Activated CD8-positive, alpha-beta memory T cell treated with anti-CD3 and anti-CD28 coated beads for 24 hours (primary cell): ENCODE data around the gene PRKG1.
"Not testable (repeated sequence)": the region's sequence is repeated elsewhere in the genome, so short reads cannot be mapped to it uniquely, and the experiment has no call there.

Experiments
- DNase-seq: peaks from one replicate; pipeline ENCODE4 v3.0.0-alpha.2; 2020

PRKG1 gene

DNA sequence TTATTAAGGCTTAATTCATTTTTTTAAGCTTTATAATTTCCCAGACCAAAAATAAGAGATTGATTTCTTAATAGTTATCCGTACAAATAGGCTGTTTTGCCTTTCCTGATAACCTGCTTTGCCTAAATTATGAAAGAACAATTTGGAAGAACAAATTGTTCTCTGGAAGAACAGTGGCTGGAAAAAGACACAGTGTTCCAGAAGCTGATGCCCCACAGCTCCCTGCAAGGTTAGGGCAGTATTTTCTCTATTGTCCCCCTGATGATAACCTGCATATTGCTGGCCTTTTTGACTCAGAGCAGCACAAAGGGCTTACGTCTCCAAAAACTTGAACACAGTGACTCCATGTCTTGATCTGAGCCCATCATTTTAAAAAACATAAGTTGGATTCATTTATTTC, 473.7 kb downstream of the PRKG1 start:
- no peak for DNase-seq

DNA sequence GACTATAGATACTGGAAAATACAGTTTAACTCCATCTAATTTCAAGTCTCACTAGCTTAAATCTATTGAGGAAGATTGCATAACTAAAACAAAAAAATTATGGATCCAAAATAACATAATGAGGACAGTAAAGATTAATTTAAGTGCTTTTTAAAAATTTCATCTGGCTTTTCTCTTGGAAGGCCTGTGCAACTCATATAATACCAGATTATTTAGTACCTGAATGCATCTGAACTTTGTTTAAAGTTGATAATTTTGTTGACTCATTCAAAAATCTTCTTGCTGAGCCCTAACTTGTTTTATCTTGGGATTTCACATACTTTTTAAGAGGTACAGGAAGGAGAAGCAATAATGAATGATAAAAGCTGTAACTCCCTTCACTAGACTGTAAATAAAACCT, 478.6 kb downstream of the PRKG1 start:
- no peak for DNase-seq

DNA sequence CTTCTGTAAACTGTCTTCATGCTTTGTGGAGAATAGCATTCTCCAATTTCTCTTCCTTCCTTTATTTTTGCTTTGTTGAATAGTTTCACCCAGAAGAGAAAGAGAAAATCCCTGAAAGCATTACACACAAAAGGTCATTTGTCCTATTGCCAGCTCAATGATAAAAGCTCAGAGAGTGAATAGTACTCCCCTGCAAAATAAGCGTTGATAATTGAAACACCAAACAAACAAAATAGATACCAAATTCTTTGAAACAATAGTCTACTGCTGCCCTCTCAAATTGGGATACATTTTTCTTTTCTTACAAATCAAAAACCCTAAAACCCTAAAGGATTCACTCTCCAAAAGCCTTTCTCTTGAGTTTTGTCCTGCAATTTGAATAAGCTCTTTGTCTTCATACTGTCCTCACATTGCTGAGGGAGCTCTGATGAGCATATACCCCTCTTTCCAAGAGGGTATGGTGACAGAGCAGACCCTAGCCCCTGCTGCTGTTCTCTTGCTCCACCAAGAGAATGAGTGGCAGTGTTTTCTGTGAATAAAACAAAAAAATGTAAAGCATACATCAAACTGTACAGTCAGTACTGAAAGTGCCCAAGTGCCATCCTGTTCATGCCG, 490.7 kb downstream of the PRKG1 start:
- DNase-seq, result no peak

DNA sequence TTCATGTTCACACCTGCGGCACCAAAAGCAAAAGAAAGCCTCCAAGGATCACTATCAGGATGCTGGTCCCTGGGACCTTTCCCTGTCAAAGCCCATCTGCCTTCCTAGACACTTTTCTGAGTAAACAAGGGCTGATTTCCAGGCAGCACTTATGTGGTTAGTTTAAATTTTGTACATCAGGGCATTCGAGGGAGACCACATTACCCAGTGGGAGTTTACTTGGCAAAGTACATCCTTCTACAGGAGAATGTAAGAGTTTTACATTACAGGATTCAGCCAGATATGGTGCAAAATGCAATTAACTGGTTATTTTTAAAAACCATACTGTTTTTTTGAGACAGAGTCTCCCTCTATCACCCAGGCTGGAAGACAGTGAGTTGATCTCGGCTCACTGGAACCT, 493.0 kb downstream of the PRKG1 start:
- DNase-seq, result no peak

DNA sequence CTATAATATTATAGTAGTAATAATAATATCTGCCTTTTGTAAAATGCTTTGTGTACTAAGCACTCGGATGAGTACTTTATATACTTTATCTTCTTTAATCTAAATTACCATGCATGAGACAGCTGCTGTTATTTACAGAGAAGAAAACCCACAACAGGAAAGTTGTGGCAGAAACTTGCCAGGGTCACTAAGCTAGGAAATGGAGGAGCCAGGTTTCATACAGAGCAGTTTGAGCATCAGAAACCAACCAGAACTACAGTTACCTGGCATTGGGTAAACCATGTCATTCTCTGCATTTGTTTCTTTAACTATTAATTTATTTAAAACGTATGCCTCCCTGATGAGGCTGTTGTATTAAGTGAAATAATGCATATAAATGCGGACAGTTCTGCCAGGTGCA, 495.2 kb downstream of the PRKG1 start:
- DNase-seq, result no peak

DNA sequence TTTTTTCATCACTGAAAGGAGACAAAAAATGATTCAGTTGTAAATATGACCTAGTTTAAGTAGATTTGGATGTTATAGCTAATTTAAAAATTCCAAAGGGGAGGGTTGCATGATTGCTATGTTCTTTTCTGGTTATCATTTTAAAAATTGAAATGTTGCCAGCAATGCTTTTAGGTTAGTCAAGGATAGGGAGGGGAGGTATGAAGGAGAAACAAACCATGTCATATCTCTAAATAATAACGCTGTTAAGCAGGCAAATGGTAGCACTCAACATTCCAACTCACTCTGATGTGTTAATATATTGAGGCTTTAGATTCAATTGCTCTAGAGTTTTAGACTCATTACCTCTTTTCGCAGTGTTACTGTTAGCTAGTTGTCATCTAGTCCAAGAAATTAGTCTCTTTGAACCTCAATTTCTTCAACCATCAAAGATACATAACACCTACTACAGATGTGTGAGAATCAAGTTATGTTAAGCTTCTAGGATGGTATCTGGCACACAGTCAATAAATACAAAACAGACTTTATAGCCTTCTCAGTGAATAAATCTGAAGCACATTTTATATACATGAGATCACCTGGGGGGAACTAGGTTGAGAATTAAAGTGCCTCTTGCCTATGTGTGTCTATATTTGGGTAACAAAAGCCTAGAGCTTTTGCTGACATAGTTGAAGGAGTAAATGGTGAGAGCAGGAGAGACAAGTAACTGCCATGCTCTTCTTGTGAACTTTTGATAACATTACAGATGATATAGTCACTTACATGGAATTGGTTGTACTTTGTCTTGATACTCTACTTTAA, 500.2 kb downstream of the PRKG1 start:
- no peak for DNase-seq

DNA sequence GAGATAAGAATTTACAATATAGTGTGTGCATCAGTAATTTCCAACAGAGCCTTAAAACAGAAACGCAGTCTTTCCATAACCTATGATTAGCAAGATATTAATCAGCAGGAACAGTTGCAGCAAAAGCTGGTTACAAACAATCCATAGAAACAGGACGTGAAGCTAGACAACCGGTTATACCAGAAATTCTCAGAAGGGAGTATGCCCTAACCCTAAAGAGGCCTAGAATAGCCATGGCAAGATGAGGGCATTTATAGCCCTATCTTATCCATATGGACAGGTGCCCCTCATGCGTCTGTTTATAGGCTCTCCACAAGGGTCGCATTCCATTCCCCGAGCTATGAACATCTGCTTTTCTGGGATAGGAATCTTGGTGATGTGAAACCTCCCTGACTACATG, 506.9 kb downstream of the PRKG1 start:
- DNase-seq, result not testable (repeated sequence)

DNA sequence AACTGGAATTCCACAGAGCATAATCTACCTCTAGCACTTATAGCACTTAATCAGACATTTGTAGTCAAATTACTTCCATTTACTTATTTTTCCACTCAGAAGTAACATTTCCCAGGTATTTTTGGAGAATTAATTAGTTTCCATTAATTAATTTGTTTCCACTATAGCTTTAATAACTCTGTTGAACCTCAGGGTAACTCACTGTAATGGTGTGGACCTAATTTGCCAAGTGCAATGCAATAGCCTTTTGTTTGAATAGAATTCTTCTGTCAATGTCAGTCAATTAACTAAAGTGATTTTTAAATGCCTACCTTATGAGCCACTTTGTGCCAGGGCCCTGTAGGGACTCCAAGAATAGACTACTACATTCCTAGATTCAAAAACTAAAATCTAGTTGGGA, 509.7 kb downstream of the PRKG1 start:
- DNase-seq, result no peak

DNA sequence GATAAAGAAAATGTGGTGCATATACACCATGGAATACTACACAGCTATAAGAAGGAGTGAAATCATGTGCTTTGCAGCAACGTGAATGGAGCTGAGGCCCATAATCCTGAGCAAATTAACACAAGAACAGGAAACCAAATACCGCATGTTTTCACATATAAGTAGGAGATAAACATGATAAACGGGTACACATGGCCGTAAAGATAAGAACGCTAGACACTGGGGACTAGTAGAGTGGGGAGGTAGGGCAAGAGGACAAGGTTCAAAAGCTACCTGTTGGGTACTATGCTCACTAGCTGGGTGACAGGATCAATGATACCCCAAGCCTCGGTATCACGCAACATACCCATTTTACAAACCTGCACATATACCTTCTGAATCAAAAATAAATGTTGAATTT, 511.5 kb downstream of the PRKG1 start:
- no peak for DNase-seq

DNA sequence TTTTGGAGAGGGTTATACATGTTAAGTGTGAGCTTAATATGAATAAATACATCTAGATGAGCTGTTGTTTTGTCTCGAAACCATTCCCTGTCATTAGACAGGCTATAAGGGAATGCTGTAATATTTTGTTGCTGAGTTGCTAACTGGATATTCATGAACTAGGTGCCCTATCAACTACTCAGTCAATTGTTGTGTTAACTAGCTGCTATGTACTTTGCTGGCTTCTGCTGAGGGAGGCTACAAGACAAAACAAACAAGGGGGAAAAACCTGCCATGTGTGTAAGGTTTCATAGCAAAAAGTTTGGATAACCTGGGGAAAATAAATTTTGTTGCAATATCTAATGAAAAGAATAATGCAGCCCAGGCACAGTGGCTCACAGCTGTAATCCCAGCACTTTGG, 514.7 kb downstream of the PRKG1 start:
- DNase-seq, result no peak

DNA sequence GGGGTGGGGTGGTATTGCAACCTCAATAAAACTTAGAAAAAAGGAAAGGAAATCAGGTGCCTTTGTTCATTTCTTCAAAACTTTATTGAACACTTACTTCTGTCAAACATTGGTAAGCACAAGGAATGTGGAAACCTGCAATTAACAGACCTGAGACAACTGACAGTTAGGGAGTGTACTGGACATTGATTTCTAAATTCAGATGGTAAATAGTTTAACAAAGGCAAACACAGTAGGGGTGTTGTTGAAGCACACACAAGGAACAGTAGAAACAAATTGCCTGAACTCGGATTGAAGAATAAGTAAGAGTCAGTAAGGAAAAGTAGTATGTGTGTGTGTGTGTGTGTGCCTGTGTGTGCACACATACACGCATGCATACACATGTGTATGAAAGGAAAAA, 516.5 kb downstream of the PRKG1 start:
- DNase-seq, result no peak

DNA sequence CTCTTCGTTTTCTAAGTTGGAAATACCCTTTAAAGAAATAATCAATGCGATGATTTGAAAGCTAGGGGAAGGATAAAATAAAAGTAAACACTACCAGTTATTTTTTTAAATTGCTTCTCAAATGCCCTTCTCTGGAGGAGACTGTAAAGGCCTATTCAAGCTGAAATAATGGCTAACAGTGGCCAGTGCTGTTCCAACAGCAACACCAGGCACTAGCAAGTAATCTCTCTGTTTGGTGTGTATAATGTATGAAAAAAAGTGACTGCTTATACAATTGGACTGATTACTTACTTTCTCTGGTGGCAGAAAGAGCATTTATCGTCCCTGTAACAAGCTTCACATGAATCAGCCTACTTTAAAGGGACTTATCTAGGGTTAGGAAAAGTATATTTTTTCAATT, 522.4 kb downstream of the PRKG1 start:
- no peak for DNase-seq

DNA sequence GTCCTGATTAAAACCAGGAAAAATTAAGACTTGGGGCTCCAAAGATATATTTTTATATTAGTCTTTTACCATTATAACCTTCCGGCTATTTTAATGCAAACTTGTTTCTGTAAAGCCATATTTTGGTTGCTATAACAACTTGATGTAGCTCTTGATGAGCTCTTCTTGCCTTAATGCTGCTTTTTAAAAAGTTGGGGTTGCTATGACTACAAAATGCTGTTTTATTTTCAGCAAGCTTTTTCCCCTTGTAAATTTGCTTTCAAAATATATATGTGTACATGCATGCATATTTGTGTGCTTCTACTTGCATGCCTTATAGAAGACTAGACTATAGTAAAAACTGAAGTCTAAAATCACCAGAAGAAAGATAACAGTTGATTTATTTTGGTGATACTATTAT, 525.4 kb downstream of the PRKG1 start:
- no peak for DNase-seq

DNA sequence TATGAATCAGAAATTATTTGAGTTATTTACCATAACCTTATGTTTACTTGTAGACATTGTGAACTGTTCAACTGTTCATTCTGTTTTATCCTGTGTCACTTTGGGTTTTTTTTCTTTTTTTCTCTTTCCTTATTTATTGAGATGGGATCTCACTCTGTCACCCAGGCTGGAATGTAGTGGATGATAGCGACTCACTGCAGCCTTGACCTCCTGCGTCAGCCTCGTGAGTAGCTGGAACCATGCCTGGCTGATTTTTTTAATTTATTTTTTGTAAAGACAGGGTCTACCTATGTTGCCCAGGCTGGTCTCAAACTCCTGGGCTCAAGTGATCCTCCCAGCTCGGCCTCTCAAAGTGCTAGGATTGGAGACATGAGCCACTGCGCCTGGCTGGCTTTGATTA, 528.0 kb downstream of the PRKG1 start:
- no peak for DNase-seq

DNA sequence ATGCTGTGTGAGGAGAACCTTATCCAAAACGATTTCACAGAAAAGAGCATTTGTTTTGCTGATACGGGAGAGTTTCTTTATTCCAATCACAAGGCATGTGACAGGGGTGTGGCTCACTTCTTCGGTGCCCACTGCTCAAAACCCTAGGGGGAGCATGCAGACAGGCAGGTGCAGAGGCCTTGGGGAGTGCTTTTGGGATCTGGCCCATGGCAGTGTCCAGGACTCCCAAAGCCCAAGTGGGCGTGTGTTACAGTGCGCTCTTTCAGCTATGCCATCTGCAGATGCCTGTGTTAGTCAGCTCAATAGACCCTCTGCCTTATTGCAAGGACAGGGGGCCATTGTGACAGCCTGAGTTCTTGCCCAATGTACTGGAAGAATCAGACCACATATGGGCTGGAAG, 530.3 kb downstream of the PRKG1 start:
- DNase-seq, result no peak

DNA sequence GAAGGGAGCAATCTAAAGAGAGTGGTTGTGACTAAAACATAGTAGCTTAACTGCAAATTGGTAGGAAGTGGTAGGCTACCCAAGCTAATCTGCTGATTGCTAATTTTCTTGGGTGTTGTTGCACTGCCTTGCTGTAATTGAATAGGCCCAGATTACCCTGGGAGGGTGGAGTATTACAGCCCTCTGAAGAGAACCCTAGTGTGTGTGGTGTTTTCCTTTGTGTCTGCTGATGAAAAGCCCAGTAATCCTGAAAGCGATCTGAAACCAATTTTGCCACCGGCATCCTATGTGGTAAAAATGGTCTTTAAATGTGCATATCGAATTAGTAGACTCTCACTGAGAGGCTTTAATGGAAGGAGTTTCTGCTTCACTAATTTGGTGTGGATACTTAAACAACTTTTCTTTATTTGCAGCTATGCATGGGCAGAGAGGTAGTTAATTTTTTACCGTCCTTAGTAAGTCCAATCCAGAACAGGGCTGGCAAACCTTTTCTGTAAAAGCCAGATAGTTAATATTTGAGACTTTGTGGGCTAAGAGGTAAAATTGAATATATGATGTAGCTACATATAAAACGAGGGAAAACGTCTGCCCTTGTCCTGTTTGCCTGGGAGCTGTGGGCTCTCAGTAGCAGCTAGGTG, 532.7 kb downstream of the PRKG1 start:
- DNase-seq, result no peak

DNA sequence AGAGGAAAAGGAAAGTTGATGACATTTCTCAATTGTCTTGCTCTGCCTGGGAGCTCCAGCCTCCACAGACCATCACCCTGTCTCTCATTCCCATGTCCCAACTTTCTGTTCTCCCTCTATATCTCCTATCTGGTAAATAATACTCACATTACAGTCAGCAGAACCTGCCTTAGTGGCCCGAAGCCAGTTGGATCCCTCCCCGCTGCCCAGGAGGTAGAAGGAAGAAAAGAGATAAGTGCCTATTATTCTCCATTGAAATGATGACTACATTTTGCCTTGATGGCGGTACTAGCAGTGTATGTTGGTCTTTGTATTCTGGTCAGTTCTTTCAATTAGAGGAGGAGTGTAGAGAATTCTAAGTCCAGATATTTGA, 533.2 kb downstream of the PRKG1 start:
- no peak for DNase-seq

DNA sequence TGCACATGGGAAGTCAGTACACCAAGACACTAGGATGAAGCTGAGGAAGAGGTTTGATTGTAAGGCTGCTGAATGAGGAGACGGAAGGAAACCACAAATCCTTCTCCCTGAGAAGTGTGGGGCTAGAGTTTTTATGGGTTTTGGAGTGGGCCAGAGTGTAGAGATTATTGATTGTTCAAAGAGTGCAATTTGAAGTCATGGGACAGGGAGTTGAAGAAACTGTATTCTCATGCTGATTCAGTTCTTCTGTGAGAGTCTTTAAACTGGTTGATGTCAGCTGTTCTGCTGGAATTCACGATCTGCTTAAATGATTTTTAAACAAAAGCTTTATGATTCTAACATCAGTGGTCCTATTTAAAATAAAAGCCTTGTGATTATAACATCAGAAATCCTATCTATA, 533.9 kb downstream of the PRKG1 start:
- no peak for DNase-seq

DNA sequence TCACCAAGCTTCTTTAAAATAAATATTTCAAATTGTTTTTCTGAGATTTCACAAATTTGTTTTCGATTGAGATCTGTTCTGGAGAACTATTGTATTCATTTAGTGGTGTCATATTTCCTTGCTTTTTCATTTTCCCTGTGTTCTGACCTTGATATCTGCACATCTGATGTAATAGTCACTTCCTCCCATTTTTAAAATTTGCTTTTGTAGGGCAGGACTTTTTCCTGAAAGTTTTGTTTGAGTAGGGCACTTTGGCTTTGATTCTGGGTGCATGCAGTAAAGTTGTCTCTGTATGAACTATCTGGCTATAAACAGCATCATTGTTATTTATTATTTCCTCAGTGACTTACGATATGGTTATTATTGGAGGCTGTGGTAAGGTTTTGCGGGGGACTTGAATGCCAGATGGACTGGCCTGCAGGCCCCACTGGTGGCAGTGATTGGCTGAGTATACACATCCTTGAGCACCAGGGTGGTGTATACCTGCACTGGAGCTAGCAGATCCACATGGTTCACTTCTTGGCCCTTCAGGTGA, 541.5 kb downstream of the PRKG1 start:
- no peak for DNase-seq

DNA sequence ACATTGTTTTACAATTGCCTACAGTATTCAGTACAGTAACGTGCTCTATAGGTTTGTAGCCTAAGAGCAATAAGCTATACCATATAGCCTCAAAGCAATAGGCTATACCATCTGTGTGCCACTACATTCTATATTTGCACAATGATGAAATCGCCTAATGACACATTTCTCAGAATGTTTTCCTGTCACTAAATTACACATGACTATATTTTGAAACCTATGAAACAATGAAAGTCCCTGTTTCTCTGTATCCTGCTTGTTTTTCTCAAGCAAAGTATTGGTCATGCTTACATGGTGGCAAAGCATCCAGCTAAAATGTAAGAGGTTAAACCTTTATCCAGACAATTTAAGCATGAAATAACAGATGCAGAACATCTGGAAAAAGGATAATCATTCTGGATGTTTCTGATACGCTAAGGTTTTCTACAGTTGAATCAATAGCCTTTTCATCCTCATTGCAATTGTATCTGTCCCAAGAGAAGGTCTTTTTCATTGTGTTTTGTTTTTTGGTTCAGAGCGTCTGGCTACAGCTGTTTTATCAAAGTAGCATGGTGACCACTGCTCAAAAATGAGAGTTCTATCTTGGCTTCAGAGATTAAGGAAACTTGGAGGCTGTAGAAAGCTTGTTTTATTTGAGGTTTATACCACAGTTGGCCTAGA, 543.4 kb downstream of the PRKG1 start:
- no peak for DNase-seq

DNA sequence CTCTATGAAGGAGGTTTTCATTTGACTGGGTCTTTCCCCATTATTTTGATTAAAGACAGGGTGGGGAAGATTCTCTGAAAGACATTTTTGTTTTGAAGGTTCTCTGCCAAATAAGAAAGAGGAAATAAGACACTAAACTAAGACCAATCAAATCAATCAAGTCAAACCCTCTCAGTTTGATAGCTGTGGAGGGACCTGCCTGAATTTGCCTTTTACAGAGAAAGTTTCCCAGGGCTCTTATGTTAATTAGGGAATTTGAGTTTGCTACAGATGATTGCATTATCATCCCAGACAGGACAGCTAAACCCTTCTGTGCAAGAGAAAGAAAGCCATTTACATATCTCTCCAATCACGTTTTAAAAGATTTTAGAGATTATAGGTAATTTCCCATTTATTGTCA, 545.1 kb downstream of the PRKG1 start:
- DNase-seq, result no peak

DNA sequence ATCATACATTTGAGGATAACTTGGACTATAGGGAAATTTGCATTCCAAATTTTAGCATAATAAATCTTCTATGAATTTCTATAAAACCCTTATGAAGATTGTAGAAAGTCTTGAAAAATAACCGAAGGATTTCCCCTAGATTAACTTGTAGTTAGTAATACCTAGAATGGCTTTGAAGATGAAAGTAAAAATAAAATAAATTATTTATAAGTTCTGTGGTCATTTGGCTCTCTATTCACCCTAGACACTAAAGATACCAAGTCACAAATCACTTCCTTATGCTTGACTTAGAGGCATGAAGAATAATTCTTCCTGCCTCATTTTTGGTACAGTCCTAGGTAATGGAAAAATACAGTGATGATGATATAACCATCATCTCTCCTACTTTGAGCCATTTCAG, 545.8 kb downstream of the PRKG1 start:
- DNase-seq, result no peak

DNA sequence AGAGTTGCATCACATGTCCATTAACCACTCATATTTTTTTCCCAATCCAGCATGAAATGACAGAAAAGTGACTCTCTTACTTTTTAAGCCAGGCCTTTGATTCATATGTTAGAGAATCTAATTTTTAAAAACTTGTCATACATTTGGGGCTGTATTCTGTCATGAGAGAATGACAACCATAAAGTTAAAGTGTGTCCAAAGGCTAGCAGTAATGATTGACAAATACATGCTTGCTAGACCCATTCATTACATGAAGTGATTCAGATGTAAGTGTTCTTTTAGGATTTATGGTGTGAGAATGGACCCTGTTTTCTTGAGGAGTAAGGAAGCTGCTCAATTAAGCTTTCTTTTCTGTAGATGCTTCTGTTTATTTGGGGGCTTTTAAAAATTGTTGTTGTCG, 549.7 kb downstream of the PRKG1 start:
- DNase-seq, result no peak
